ENCODE results near the gene MEST. TPM values are rescaled to one million over a fixed set of nuclear protein-coding genes. Genes with fewer than 3 reads are reported as not detected.

MEST gene
- total RNA-seq, 2 donors from 2014 or later: 4.6 to 5.1 TPM

GRCh38 chr7:130473289-130473688 is 18.6 kb upstream of the MEST start:
- H3K9me3 ChIP-seq (ENCODE audit: control insufficient read depth, low read length, poor library complexity, severe bottlenecking): no peaks in the 10 kb centered on the region
- peaks cover 46% of the 10 kb centered on the region for H3K27me3 Mint-ChIP-seq
- DNase-seq (no peak), ATAC-seq (no peak)
- H3K36me3 Mint-ChIP-seq (ENCODE audit: low read depth): peaks cover 2% of the 10 kb centered on the region
- H3K4me1 Mint-ChIP-seq: peaks cover 3% of the 10 kb centered on the region
- H3K4me3 Mint-ChIP-seq: no peak overlapping the region
- no peak overlapping the region for H3K27ac Mint-ChIP-seq

GRCh38 chr7:130473876-130474275 is 18.0 kb upstream of the MEST start:
- H3K9me3 ChIP-seq (ENCODE audit: control insufficient read depth, low read length, poor library complexity, severe bottlenecking): no peaks in the 10 kb centered on the region
- H3K4me3 Mint-ChIP-seq: no peak overlapping the region
- H3K4me1 Mint-ChIP-seq: peaks cover 3% of the 10 kb centered on the region
- H3K27ac Mint-ChIP-seq: no peak overlapping the region
- ATAC-seq (no peak), DNase-seq (no peak)
- no peaks in the 10 kb centered on the region for H3K36me3 Mint-ChIP-seq (ENCODE audit: low read depth)
- peaks cover 42% of the 10 kb centered on the region for H3K27me3 Mint-ChIP-seq

- Mint-ChIP-seq H3K27ac (no peak overlapping the region), H3K4me1 (peaks cover 3% of the 10 kb centered on the region), H3K36me3 (ENCODE audit: low read depth) (peaks cover 2% of the 10 kb centered on the region), H3K27me3 (peaks cover 42% of the 10 kb centered on the region), H3K4me3 (no peak overlapping the region)
- no peak for ATAC-seq
- H3K9me3 ChIP-seq (ENCODE audit: control insufficient read depth, low read length, poor library complexity, severe bottlenecking): no peaks in the 10 kb centered on the region
- no peak for DNase-seq
Observed at GRCh38 chr7:130475776-130476175, 16.1 kb upstream of the MEST start.

GRCh38 chr7:130476297-130477150 is 15.4 kb upstream of the MEST start:
- H3K9me3 ChIP-seq (ENCODE audit: control insufficient read depth, low read length, poor library complexity, severe bottlenecking): no peaks in the 10 kb centered on the region
- no peak for DNase-seq
- H3K27me3 Mint-ChIP-seq: peaks cover 36% of the 10 kb centered on the region
- H3K27ac Mint-ChIP-seq: no peak overlapping the region
- H3K36me3 Mint-ChIP-seq (ENCODE audit: low read depth): peaks cover 2% of the 10 kb centered on the region
- H3K4me3 Mint-ChIP-seq: no peak overlapping the region
- no peak for ATAC-seq
- H3K4me1 Mint-ChIP-seq: peaks cover 3% of the 10 kb centered on the region

GRCh38 chr7:130478991-130479390 is 12.9 kb upstream of the MEST start:
- ATAC-seq (no peak), DNase-seq (no peak)
- peaks cover 2% of the 10 kb centered on the region for H3K36me3 Mint-ChIP-seq (ENCODE audit: low read depth)
- no peak overlapping the region for H3K4me3 Mint-ChIP-seq
- H3K4me1 Mint-ChIP-seq: peaks cover 3% of the 10 kb centered on the region
- H3K27me3 Mint-ChIP-seq: peaks cover 53% of the 10 kb centered on the region
- H3K27ac Mint-ChIP-seq: no peak overlapping the region
- no peaks in the 10 kb centered on the region for H3K9me3 ChIP-seq (ENCODE audit: control insufficient read depth, low read length, poor library complexity, severe bottlenecking)

GRCh38 chr7:130479716-130480400 is 12.0 kb upstream of the MEST start:
- peaks cover 61% of the 10 kb centered on the region for H3K27me3 Mint-ChIP-seq

GRCh38 chr7:130481898-130482297 is 10.0 kb upstream of the MEST start:
- H3K27me3 Mint-ChIP-seq: peaks cover 59% of the 10 kb centered on the region
- H3K4me1 Mint-ChIP-seq: peaks cover 7% of the 10 kb centered on the region
- no peak overlapping the region for H3K4me3 Mint-ChIP-seq
- no peaks in the 10 kb centered on the region for H3K9me3 ChIP-seq (ENCODE audit: control insufficient read depth, low read length, poor library complexity, severe bottlenecking)
- DNase-seq (no peak), ATAC-seq (no peak)
- H3K36me3 Mint-ChIP-seq (ENCODE audit: low read depth): peaks cover 7% of the 10 kb centered on the region
- no peak overlapping the region for H3K27ac Mint-ChIP-seq

More at GRCh38 chr7:130479716-130480400, 12.0 kb upstream of the MEST start:
- H3K4me1 Mint-ChIP-seq: peaks cover 3% of the 10 kb centered on the region
- ATAC-seq: no peak
- H3K4me3 Mint-ChIP-seq: no peak overlapping the region
- peaks cover 3% of the 10 kb centered on the region for H3K36me3 Mint-ChIP-seq (ENCODE audit: low read depth)
- no peaks in the 10 kb centered on the region for H3K9me3 ChIP-seq (ENCODE audit: control insufficient read depth, low read length, poor library complexity, severe bottlenecking)
- H3K27ac Mint-ChIP-seq: no peak overlapping the region
- DNase-seq: no peak

GRCh38 chr7:130483031-130483430 is 8.9 kb upstream of the MEST start:
- no peak overlapping the region for H3K27ac Mint-ChIP-seq
- ATAC-seq (no peak), DNase-seq (no peak)
- peaks cover 68% of the 10 kb centered on the region for H3K27me3 Mint-ChIP-seq
- no peaks in the 10 kb centered on the region for H3K9me3 ChIP-seq (ENCODE audit: control insufficient read depth, low read length, poor library complexity, severe bottlenecking)
- peaks cover 7% of the 10 kb centered on the region for H3K36me3 Mint-ChIP-seq (ENCODE audit: low read depth)
- H3K4me3 Mint-ChIP-seq: no peak overlapping the region
- peaks cover 10% of the 10 kb centered on the region for H3K4me1 Mint-ChIP-seq

GRCh38 chr7:130485734-130486113 is 6.2 kb upstream of the MEST start:
- DNase-seq: no peak
- Mint-ChIP-seq H3K4me3 (peak overlapping the region; percentile 92), H3K4me1 (peaks cover 10% of the 10 kb centered on the region), H3K27me3 (peaks cover 73% of the 10 kb centered on the region), H3K36me3 (ENCODE audit: low read depth) (peaks cover 5% of the 10 kb centered on the region), H3K27ac (no peak overlapping the region)
- no peaks in the 10 kb centered on the region for H3K9me3 ChIP-seq (ENCODE audit: control insufficient read depth, low read length, poor library complexity, severe bottlenecking)
- ATAC-seq: no peak

GRCh38 chr7:130486114-130486953 is 5.6 kb upstream of the MEST start:
- ATAC-seq: peak; percentile 90
- peaks cover 5% of the 10 kb centered on the region for H3K36me3 Mint-ChIP-seq (ENCODE audit: low read depth)
- H3K4me1 Mint-ChIP-seq: peaks cover 12% of the 10 kb centered on the region
- peak in 2 of 3 donors; percentile 14 to 41 for DNase-seq
- H3K9me3 ChIP-seq (ENCODE audit: control insufficient read depth, low read length, poor library complexity, severe bottlenecking): no peaks in the 10 kb centered on the region
- H3K4me3 Mint-ChIP-seq: peak overlapping the region; percentile 92
- H3K27me3 Mint-ChIP-seq: peaks cover 77% of the 10 kb centered on the region
- H3K27ac Mint-ChIP-seq: no peak overlapping the region

GRCh38 chr7:130486954-130487436 is 4.9 kb upstream of the MEST start:
- Mint-ChIP-seq H3K4me1 (peaks cover 12% of the 10 kb centered on the region), H3K4me3 (peak overlapping the region; percentile 92), H3K36me3 (ENCODE audit: low read depth) (peaks cover 5% of the 10 kb centered on the region), H3K27me3 (peaks cover 75% of the 10 kb centered on the region), H3K27ac (no peak overlapping the region)
- no peaks in the 10 kb centered on the region for H3K9me3 ChIP-seq (ENCODE audit: control insufficient read depth, low read length, poor library complexity, severe bottlenecking)
- ATAC-seq (no peak), DNase-seq (no peak)

GRCh38 chr7:130488392-130489139 is 3.3 kb upstream of the MEST start:
- Mint-ChIP-seq H3K4me3 (peak overlapping the region; percentile 9), H3K27me3 (peaks cover 74% of the 10 kb centered on the region), H3K4me1 (peaks cover 15% of the 10 kb centered on the region), H3K36me3 (ENCODE audit: low read depth) (peaks cover 5% of the 10 kb centered on the region), H3K27ac (no peak overlapping the region)
- H3K9me3 ChIP-seq (ENCODE audit: control insufficient read depth, low read length, poor library complexity, severe bottlenecking): no peaks in the 10 kb centered on the region
- no peak for DNase-seq
- ATAC-seq: no peak
